Spleen (tissue), 7 donors: ENCODE measurements around the gene C14orf180.

ENCODE experiments used
- POLR2A ChIP-seq, 3 donors: fragments of 450-650 bp; IDR thresholded peaks; one replicate each; pipeline ENCODE4 v1.5.1; 2017; ENCODE audit warnings: antibody characterized with exemption in 3 of 3, mild to moderate bottlenecking in 1 of 3
- POLR2AphosphoS5 ChIP-seq, 3 donors: sonication (generic); formaldehyde crosslinking; IDR thresholded peaks; one replicate each; pipeline ENCODE4 v1.5.1; 2017; ENCODE audit warnings: antibody characterized with exemption in 3 of 3
- TF ChIP-seq, protein P1 (sequence below), 11 experiments: fragments of 200-600 bp in 7 of 11; fragments of 450-650 bp in 4 of 11; sonication (generic) in 4 of 11; IDR thresholded peaks in 8 of 11; conservative IDR thresholded peaks in 3 of 11; 1 replicate in 7 of 11; 2 replicates in 4 of 11; pipeline versions ENCODE4 v1.4.0 to v1.8.0; 2016 to 2021; ENCODE audit warnings: antibody characterized with exemption in 11 of 11, inconsistent platforms in 4 of 11, mild to moderate bottlenecking in 1 of 11
- donor health status: DM: no; HTN: no; CAD: no; lungs with moderate emphysema.
- donor health status: DM: no; HTN: no; CAD: no.
- donor health status: DM: no; HTN: no; CAD: no.

DNA sequence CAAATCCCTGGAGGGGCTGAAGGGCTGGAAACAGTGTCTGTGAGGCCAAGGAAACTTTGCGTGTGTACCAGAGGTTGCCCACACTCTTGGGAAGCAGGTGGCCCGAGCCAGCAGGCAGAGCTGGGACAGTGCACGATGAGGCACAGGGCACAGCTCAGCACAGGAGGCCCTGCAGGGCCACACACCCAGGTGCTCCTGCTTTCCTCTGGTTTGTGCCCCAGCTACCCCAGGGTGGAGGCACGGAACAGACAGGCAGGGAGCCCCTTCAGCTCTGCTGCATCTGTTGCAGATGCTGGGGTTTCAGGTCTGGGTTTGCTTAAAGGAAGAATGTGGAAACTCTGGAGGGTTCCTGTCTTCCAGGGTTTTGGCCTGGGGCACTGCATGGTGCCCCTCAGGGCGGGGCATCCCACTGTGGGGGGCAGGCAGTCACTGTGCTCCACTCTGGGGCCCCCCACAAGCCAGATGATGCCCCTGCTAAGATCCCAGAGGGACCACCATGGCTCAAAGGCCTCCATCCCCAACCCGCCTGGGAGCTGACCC lies 16.4 kb downstream of the C14orf180 start:
- no peak for TF ChIP-seq POLR2A (IDR thresholded peaks at IDR 0.05)
- TF ChIP-seq, protein P1, sequence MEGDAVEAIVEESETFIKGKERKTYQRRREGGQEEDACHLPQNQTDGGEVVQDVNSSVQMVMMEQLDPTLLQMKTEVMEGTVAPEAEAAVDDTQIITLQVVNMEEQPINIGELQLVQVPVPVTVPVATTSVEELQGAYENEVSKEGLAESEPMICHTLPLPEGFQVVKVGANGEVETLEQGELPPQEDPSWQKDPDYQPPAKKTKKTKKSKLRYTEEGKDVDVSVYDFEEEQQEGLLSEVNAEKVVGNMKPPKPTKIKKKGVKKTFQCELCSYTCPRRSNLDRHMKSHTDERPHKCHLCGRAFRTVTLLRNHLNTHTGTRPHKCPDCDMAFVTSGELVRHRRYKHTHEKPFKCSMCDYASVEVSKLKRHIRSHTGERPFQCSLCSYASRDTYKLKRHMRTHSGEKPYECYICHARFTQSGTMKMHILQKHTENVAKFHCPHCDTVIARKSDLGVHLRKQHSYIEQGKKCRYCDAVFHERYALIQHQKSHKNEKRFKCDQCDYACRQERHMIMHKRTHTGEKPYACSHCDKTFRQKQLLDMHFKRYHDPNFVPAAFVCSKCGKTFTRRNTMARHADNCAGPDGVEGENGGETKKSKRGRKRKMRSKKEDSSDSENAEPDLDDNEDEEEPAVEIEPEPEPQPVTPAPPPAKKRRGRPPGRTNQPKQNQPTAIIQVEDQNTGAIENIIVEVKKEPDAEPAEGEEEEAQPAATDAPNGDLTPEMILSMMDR (IDR thresholded peaks at IDR 0.05 in 8 of 11, conservative IDR thresholded peaks at IDR 0.05 in 3 of 11): no peak
- no peak for TF ChIP-seq POLR2AphosphoS5 (IDR thresholded peaks at IDR 0.05)
